A549 treated with AZD9567 at 1 μM for 4 hours (cell line): Measurements from ENCODE around the gene XPOT. TPM values are rescaled to one million over a fixed set of nuclear protein-coding genes. Genes with fewer than 3 reads are reported as not detected.

Experiments
- total RNA-seq: library from RNA; stranded (reverse); fragments of 200-300 nt; extraction: Qiagen RNA extraction; gene quantifications from 5 replicates; pipeline ENCODE4 v1.2.3, GENCODE V29; 2022; ENCODE audit not compliant: insufficient read depth

The XPOT gene
- 40.4 to 45.8 TPM (median 43.4 TPM) in 5 replicates for total RNA-seq

GRCh38 chr12:64403707-64404469, at the start of gene XPOT:
Gene XPOT (plus strand): TSS chr12:64404392. CDS start chr12:64410036, 5,644 bp downstream.

GRCh38 chr12:64390275-64390851, 13.8 kb upstream of the XPOT start, which contains the start of gene C12orf56:
Gene C12orf56 (minus strand): TSS chr12:64390758. CDS start chr12:64390565, 193 bp downstream.

GRCh38 chr12:64451687-64452558, 47.7 kb downstream of the XPOT start, which contains the start of gene TBK1:
Gene TBK1 (plus strand): TSS chr12:64452120. CDS start chr12:64455871, 3,751 bp downstream.

Other genes with a start within 250 kb of the XPOT start
- gene KICS2, start 182.1 kb upstream of the XPOT start, total RNA-seq = 8.0 to 8.8 TPM (median 8.1 TPM) in 5 replicates
- gene C12orf56, start 13.6 kb upstream of the XPOT start, total RNA-seq = 0.07 TPM in 1 of 5 replicates, not detected in the others
- gene TBK1, start 47.7 kb downstream of the XPOT start, total RNA-seq = 20.3 to 24.6 TPM (median 23.5 TPM) in 5 replicates
- gene RASSF3, start 206.1 kb downstream of the XPOT start, total RNA-seq = 20.1 to 32.3 TPM (median 21.6 TPM) in 5 replicates